G401 (cell line): ENCODE measurements around the gene BTAF1. TPM values are rescaled to one million over a fixed set of nuclear protein-coding genes. Genes with fewer than 3 reads are reported as not detected.

Experiments
- DNase-seq: peaks from one replicate; pipeline ENCODE4 v3.0.0-alpha.2; 2015; ENCODE audit warnings: low spot score
- in situ Hi-C: cut with HindIII; loops from 2 replicates; pipeline ENCODE4 v1.10.0; 2016; ENCODE audit warnings: low sequenced_read_pairs, mixed read lengths
- total RNA-seq: library from RNA; depleted of rRNA; stranded (reverse); fragments of >200 nt; shearing (Covaris generic); gene quantifications from 2 replicates; pipeline ENCODE4 v1.2.3, GENCODE V29; 2014

Gene BTAF1
- total RNA-seq, 1 experiment from 2014 or later = 25.6 TPM

DNA sequence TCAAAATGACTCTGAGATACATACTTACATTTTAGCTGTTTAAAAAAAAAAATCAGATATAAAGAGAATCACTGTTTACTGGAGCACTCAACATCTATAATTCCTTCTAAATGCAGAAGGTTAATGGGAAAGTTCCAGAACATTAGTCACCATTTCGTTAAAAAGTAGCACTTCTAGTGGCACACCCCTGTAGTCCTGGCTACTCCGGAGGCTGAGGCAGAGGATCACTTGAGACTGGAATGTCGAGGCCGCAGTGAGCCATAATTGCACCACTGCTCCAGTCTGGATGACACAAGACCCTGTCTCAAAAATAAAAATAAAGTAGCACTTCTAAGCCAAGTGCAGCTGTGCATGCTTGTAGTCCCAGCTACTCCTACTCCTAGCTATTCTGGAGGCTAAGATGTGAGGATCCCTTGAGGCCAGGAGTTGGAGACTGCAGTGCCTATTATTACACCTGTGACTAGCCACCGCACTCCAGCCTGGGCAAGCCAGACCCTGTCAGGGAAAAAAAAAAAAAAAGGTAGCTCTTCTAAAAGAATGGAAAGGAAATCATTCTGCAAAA, 16.5 kb upstream of the BTAF1 start:
- in situ Hi-C loops = no loop called here
- DNase-seq = no peak

- peak; percentile 24 for DNase-seq
- in situ Hi-C loops = no loop called here
Measured at GRCh38 chr10:91907914-91908336, 15.6 kb upstream of the BTAF1 start.

DNA sequence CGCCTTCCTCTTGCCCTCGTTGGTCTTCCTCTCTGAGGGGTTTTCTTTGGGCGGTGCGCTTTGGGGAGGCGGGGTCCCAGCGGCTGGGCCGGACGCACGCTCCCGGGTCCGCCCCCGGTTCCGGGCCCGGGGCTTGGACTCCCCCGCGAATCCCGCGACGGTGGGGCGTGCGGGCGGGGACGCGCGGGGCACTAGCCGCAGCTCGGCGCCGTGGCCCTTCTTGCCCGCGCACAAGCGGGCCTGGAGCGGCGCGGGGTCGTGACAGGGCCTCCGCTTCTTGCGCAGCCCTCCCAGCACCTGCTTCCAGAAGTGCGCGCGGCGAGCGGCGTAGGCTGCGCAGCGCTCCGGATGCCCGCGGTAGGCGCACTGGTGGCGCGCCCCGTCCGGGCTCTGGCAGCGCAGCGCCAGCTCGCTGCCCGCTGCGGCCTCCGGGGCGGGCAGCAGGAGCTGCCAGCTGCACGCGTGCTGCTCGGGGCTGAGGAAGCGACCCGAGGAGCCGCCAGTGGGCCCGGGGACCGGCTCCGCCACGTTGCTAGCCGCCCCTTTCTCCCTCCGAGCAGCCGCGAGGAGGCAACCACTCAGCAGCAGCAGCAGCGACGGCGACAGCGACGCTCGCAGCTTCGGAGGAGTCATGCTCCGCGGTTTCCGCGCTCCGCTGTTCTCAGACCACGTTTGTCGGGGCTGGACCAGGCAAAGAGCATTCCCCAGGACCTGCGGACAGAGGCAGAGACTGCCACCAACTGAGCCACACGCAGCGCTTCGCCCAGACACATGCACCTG, 15.0 kb upstream of the BTAF1 start:
- in situ Hi-C loops = no loop called here
- DNase-seq = peak; percentile 78

- in situ Hi-C loops = no loop called here
- peak; percentile 59 for DNase-seq
Measured at GRCh38 chr10:91909117-91909677, 14.4 kb upstream of the BTAF1 start, which contains the start of gene FGFBP3. Gene FGFBP3 (minus strand): TSS chr10:91909486. CDS start chr10:91908969, 517 bp downstream.

- in situ Hi-C loops = no loop called here
Measured at GRCh38 chr10:91910467-91910866, 13.1 kb upstream of the BTAF1 start.

GRCh38 chr10:91919651-91920050, 3.9 kb upstream of the BTAF1 start:
- no peak for DNase-seq

More at GRCh38 chr10:91910467-91910866, 13.1 kb upstream of the BTAF1 start:
- no peak for DNase-seq

GRCh38 chr10:91924212-91925021, 847 bp downstream of the BTAF1 start:
- in situ Hi-C loops = no loop called here
- peak; percentile 30 for DNase-seq

More at GRCh38 chr10:91919651-91920050, 3.9 kb upstream of the BTAF1 start:
- in situ Hi-C loops = no loop called here

- in situ Hi-C loops = no loop called here
- DNase-seq = no peak
Measured at GRCh38 chr10:91925022-91925320, 1.4 kb downstream of the BTAF1 start.

DNA sequence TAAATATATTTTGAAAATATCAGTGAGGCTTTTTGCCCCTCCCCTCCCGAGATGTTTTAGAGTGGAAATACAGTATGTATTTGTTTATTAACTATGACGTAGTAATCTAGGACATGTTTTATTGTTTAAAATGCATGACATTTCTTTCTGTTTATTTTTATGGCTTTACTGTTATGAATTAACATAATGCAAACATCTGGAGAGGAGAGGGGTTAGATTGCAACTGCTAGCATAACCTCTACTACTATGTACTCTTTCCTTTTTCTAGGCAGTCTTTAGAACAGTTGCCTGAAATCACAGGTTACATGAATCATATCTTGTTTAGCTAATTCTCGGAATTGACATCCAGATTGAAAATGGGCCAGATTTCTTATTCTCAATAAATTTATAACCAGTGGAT, 7.4 kb downstream of the BTAF1 start:
- no peak for DNase-seq
- in situ Hi-C loops = no loop called here

- in situ Hi-C loops = no loop called here
- DNase-seq = no peak
Measured at GRCh38 chr10:91931526-91932190, 8.1 kb downstream of the BTAF1 start.

DNA sequence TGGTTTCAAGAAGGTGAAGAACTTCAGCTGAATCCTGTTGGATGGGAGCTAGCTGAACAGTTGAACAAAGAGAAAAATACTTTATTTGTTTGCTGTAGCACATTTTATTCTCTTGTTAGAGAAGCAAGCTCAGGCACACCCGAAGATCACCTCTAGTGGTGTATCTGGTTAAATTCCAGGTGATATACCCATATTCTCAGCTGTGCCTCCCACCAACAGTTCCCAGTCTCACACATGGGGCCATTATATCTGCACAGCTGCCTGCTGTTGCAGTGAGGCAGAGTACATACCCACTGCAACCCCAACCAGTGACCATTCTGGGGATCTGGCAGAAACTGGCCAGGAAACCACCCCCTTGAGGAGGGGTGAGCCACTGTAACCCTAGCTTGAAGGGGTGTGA, 9.2 kb downstream of the BTAF1 start:
- in situ Hi-C loops = no loop called here
- no peak for DNase-seq

DNA sequence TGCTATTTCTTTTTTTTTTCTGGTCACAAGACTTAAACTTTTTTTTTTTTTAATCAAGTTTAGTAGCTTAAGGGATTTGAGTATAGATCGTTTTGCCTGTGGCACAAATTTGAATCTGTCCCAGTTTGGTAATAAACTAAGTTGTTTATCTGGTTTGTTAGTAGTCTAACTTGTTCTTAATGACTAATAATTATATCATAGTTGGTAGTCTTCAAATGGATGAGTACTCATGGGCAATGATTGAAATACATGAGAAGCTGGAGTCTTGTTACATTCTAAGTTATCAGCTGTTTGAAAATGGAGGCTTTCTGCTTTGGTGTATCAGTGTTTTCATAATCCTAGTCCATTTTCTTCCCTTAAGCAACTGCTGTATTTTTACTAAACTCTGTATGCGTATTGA, 12.3 kb downstream of the BTAF1 start:
- in situ Hi-C loops = no loop called here
- no peak for DNase-seq

- DNase-seq = no peak
- in situ Hi-C loops = no loop called here
Measured at GRCh38 chr10:91939653-91940052, 16.1 kb downstream of the BTAF1 start.

DNA sequence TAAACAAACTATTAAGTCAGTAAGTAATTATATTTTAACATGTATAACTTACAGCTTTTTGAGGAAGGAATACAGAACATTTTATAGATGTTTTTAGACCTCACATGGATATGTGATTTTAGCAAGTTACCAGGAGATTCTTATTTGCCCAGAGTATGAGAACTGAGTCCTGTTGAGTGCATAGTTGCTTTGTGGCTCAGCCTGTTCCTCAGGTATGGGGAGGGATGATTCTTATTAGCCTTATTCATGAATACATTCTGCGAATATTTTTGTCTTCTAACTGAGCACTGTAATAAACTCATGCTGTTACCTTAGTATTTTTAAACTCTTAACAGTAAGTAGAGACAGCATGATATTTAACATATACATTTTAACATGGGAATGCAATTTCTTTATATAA, 17.9 kb downstream of the BTAF1 start:
- in situ Hi-C loops = no loop called here

DNA sequence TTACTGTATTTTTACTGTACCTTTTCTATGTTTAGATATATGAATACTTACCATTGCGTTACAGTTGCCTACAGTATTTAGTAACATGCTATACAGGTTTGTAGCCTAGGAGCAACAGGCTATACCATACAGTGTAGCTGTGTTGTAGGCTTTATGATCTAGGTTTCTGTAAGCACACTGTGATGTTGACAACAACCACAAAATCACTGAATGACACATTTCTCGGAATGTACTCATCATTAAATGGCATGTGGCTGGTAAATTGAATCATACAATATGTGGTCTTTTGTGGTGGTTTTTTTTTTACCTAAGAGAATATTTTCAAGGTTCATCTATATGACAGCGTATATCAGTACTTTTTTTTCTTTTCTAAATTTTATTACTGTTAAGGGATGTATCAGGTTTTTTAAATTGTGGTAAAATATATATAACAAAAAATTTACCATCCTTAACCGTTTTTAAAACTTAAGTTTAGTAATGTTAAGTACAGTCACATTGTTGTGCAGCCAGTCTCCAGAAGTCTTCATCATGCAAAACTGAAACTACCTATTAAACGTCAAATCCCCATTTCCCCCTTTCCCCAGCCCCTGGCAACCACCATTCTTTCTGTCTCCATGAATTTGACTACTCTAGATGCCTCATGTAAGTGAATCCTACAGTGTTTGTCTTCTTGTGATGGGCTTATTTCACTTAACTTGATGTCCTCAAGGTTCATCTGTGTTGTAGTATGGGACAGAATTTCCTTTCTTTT, 21.5 kb downstream of the BTAF1 start:
- in situ Hi-C loops = no loop called here
- no peak for DNase-seq

More for the DNA sequence above, 17.9 kb downstream of the BTAF1 start:
- DNase-seq = no peak

DNA sequence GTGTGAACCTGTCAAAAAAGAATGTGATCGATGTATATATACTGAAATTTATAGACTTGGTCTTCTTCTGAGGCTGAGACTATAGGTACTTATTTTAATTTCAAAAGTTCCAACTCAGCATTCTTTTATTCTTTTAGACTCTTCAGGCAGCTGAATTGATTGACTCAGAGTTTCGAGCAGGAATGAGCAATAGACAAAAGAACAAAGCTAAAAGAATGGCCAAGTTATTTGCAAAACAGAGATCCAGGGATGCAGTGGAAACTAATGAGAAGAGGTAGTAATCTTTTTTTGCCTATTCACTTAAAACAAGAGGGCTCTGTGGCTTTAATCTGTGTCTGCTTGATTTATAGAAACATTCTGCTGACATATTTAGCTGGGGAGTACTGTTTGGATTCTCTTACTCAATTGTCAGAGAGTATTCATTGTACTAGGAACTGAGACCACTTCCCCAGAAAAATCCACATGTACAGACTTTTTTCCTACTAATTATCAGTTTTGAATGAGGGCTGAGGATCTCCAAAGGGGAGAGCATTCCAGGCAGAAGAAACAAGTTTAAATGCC, 30.1 kb downstream of the BTAF1 start:
- in situ Hi-C loops = no loop called here

GRCh38 chr10:91955114-91955513, 31.5 kb downstream of the BTAF1 start:
- DNase-seq = no peak
- in situ Hi-C loops = no loop called here

More for the DNA sequence above, 30.1 kb downstream of the BTAF1 start:
- no peak for DNase-seq

DNA sequence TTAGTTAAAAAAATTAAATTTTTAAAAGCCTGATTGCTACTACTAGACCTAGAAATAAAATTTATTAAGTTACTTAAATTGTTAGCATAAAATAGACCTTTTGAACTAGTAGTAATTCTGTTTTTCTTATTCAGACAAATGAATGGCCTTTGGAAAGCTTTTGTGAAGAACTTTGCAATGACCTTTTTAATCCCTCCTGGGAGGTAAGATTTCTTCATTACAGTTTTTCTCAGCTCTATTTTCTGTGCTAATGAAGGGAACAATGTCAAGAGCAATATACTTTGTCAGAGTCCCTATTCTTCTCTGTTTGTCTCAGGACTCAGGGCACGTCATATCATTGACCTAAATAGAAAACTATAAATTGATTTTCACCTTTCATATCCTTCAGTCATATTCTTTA, 33.5 kb downstream of the BTAF1 start:
- in situ Hi-C loops = no loop called here
- DNase-seq = no peak
